Activated naive CD4-positive, alpha-beta T cell treated with anti-CD3 and anti-CD28 coated beads, Interleukin-2, amount 10 ng/mL, durations not matched to agents 7 days and 5 days (primary cell): ENCODE results near the gene YKT6.
"Not testable (repeated sequence)": the region's sequence is repeated elsewhere in the genome, so short reads cannot be mapped to it uniquely, and the experiment has no call there.

Experiments used
- CTCF ChIA-PET: fragments of 350-600 bp; sonication (Branson Sonifier 250); formaldehyde crosslinking; loops from one replicate; lab custom pipeline; 2021; ENCODE audit warnings: antibody characterized with exemption; lab: Charles Lee
- DNase-seq: peaks from one replicate; pipeline ENCODE4 v3.0.0-alpha.2; 2020
- H3K27ac Mint-ChIP-seq: one replicate; pipeline ENCODE4 v1.8.0; 2021; ENCODE audit warnings: mild to moderate bottlenecking, moderate library complexity, mixed read lengths
- H3K27me3 Mint-ChIP-seq: one replicate; pipeline ENCODE4 v1.8.0; 2021; ENCODE audit warnings: mild to moderate bottlenecking, mixed read lengths
- H3K36me3 Mint-ChIP-seq: one replicate; pipeline ENCODE4 v1.8.0; 2021; ENCODE audit warnings: mixed read lengths
- H3K4me1 Mint-ChIP-seq: one replicate; pipeline ENCODE4 v1.8.0; 2021; ENCODE audit warnings: mixed read lengths
- H3K4me3 Mint-ChIP-seq: one replicate; pipeline ENCODE4 v1.8.0; 2021; ENCODE audit warnings: mild to moderate bottlenecking, moderate library complexity, mixed read lengths
- H3K9me3 Mint-ChIP-seq: one replicate; pipeline ENCODE4 v1.8.0; 2021; ENCODE audit warnings: mixed read lengths

Gene YKT6

GRCh38 chr7:44161371-44161770 lies 39.4 kb upstream of the YKT6 start:
- Mint-ChIP-seq H3K9me3 (no peaks in the 10 kb centered on the region), H3K4me1 (no peaks in the 10 kb centered on the region), H3K27ac (no peak overlapping the region), H3K27me3 (peaks cover 41% of the 10 kb centered on the region), H3K36me3 (no peaks in the 10 kb centered on the region), H3K4me3 (no peak overlapping the region)
- CTCF ChIA-PET, result no interaction called here
- no peak for DNase-seq

DNA sequence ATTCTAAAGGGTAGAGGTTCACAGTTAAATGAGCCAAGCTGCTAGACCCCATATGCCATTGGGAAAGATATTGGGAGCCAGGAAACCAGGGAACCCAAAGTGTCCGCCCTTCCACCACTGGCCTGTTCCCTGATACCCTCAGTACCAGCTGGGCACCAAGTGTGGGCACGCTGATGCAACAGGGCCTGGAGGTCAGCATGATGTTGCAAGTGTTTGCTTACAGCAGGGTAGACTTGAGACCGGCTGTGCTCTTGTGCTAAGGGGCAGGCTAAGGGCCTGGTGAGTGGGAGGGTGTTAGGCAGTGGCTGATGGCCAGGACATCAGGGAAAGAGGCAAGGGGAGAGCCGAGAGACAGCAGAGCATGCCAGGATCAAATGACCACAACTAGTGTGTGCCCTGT lies 38.6 kb upstream of the YKT6 start:
- Mint-ChIP-seq H3K9me3 (no peaks in the 10 kb centered on the region), H3K27ac (no peak overlapping the region), H3K4me1 (no peaks in the 10 kb centered on the region), H3K4me3 (no peak overlapping the region), H3K27me3 (peaks cover 41% of the 10 kb centered on the region), H3K36me3 (no peaks in the 10 kb centered on the region)
- CTCF ChIA-PET, result no interaction called here
- no peak for DNase-seq

DNA sequence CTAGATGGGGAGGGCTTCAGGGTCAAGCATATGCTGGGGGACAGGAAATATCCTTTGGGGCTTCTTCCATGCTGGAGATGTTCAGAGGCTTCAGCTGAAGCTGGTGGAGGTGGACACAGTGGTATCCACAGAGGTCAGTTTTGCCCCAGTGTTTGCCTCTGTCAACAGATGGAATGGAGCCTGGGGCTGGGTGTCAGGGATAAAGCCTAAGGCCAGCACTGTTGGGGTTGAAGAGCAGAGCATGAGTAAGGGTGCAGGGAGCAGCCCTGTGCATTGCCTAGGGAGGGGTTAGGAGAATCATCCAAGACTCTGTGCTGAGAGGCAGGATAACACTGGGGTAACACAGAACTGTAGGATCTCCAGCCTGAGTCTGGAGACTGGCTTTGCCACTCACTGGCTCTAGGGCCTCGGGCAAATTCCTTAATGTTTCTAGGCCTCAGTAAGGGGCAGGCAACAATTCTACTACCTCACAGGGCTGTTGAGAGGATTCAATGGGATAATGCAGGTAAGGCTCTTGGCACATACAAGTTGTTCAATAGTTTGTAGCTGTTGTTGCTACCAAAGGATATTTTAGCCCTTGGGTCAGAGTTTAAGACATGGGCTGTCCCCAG lies 37.9 kb upstream of the YKT6 start:
- CTCF ChIA-PET, result interaction anchor here (0.5 kb wide), 1 partner anchor 21 kb away, joined by 3 read pairs; no protein-coding TSS in a partner anchor
- no peaks in the 10 kb centered on the region for H3K9me3 Mint-ChIP-seq
- H3K27me3 Mint-ChIP-seq, result peaks cover 41% of the 10 kb centered on the region
- DNase-seq, result no peak
- no peak overlapping the region for H3K4me3 Mint-ChIP-seq
- H3K27ac Mint-ChIP-seq, result no peak overlapping the region
- peaks cover 5% of the 10 kb centered on the region for H3K4me1 Mint-ChIP-seq
- no peaks in the 10 kb centered on the region for H3K36me3 Mint-ChIP-seq

GRCh38 chr7:44163591-44163990 lies 37.2 kb upstream of the YKT6 start:
- Mint-ChIP-seq H3K27me3 (peaks cover 45% of the 10 kb centered on the region), H3K9me3 (no peaks in the 10 kb centered on the region), H3K27ac (no peak overlapping the region), H3K4me1 (peaks cover 7% of the 10 kb centered on the region), H3K4me3 (no peak overlapping the region), H3K36me3 (no peaks in the 10 kb centered on the region)
- CTCF ChIA-PET, result interaction anchor here (0.5 kb wide), 1 partner anchor 22 kb away, joined by 3 read pairs; no protein-coding TSS in a partner anchor
- DNase-seq, result no peak

DNA sequence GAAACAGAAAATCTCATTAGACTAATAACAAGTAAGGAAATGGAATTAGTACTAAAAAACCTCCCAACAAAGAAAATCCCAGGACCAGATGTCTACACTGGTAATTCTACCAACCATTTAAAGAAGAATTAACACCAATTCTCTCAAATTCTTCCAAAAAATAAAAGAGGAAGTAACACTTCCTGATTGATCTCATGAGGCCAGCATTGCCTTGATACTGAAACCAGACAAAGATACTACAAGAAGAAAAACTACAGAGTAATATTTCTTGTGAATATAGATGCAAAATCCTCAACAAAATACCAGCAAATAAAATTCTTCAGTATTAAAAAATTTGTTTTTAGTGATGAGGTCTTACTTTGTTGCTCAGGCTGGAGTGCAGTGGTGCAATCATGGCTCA lies 32.9 kb upstream of the YKT6 start:
- no peaks in the 10 kb centered on the region for H3K9me3 Mint-ChIP-seq
- CTCF ChIA-PET, result no interaction called here
- H3K4me3 Mint-ChIP-seq, result no peak overlapping the region
- peaks cover 24% of the 10 kb centered on the region for H3K27me3 Mint-ChIP-seq
- no peak overlapping the region for H3K27ac Mint-ChIP-seq
- no peaks in the 10 kb centered on the region for H3K36me3 Mint-ChIP-seq
- H3K4me1 Mint-ChIP-seq, result peaks cover 9% of the 10 kb centered on the region
- DNase-seq, result no peak

- DNase-seq, CTCF ChIA-PET, H3K9me3 Mint-ChIP-seq: not testable (repeated sequence)
Measured at GRCh38 chr7:44171901-44172300, 28.9 kb upstream of the YKT6 start.

DNA sequence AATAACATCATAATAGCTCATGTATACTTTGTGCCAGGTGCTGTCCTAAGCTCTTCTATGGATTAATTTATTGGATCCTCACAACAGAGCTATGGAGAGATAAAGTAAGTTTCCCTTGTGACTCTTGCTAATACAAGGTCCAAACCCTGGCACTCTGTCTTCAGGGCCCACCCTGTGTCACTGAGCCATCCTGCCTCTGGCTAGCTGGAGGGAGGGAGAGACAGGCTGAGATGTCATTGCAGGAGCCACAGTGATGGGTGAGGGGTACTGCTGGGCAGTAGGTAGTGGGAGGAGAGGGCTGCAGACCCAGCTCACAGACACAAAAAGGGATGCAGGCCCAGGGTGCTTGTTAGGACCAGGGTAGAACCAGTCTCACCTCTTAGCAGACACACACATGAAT lies 28.4 kb upstream of the YKT6 start:
- H3K27me3 Mint-ChIP-seq, result peaks cover 34% of the 10 kb centered on the region
- no peaks in the 10 kb centered on the region for H3K36me3 Mint-ChIP-seq
- H3K27ac Mint-ChIP-seq, result no peak overlapping the region
- H3K4me3 Mint-ChIP-seq, result no peak overlapping the region
- CTCF ChIA-PET, result no interaction called here
- DNase-seq, result no peak
- H3K4me1 Mint-ChIP-seq, result peaks cover 9% of the 10 kb centered on the region
- no peaks in the 10 kb centered on the region for H3K9me3 Mint-ChIP-seq

More at GRCh38 chr7:44171901-44172300, 28.9 kb upstream of the YKT6 start:
- H3K27me3 Mint-ChIP-seq, result peaks cover 34% of the 10 kb centered on the region
- not testable (repeated sequence) for H3K27ac Mint-ChIP-seq, H3K36me3 Mint-ChIP-seq, H3K4me1 Mint-ChIP-seq, H3K4me3 Mint-ChIP-seq

DNA sequence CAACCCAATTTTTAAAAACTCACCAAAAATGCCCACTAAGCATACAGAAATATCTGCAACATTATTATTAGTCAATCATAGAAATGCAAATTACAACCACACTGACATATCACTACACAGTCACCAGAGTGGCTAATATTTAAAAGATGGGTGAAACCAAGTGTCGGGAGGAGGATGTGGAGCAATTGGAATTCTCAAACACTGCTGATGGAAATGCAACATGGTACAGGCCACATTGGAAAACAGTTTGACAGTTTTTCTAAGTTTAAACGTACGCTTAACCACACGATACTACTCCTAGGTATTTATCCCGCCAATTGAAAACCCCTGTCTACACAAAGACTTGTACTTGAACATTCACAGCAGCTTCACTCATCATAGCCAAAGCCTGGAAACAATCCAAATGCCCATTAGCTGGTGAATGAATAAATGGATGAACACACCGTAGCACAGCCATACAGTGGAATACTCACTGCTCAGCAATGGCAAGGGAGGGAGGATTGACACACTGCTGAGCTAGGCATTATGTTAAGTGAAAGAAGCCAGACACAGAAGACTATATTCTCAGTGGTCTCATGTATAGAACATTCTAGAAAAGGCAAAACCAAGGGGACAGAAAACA lies 27.9 kb upstream of the YKT6 start:
- H3K9me3 Mint-ChIP-seq, result no peaks in the 10 kb centered on the region
- no peak overlapping the region for H3K27ac Mint-ChIP-seq
- H3K27me3 Mint-ChIP-seq, result peaks cover 38% of the 10 kb centered on the region
- no peak for DNase-seq
- H3K36me3 Mint-ChIP-seq, result no peaks in the 10 kb centered on the region
- no peak overlapping the region for H3K4me3 Mint-ChIP-seq
- CTCF ChIA-PET, result no interaction called here
- H3K4me1 Mint-ChIP-seq, result peaks cover 4% of the 10 kb centered on the region

- Mint-ChIP-seq H3K27ac (no peak overlapping the region), H3K36me3 (no peaks in the 10 kb centered on the region), H3K4me3 (no peak overlapping the region), H3K4me1 (no peaks in the 10 kb centered on the region), H3K9me3 (no peaks in the 10 kb centered on the region), H3K27me3 (peaks cover 40% of the 10 kb centered on the region)
- CTCF ChIA-PET, result no interaction called here
- no peak for DNase-seq
Measured at GRCh38 chr7:44173911-44174693, 26.7 kb upstream of the YKT6 start.

GRCh38 chr7:44174694-44174948 lies 26.2 kb upstream of the YKT6 start:
- H3K36me3 Mint-ChIP-seq, H3K27ac Mint-ChIP-seq, H3K4me1 Mint-ChIP-seq, DNase-seq, H3K4me3 Mint-ChIP-seq, H3K9me3 Mint-ChIP-seq, CTCF ChIA-PET: not testable (repeated sequence)
- peaks cover 40% of the 10 kb centered on the region for H3K27me3 Mint-ChIP-seq

DNA sequence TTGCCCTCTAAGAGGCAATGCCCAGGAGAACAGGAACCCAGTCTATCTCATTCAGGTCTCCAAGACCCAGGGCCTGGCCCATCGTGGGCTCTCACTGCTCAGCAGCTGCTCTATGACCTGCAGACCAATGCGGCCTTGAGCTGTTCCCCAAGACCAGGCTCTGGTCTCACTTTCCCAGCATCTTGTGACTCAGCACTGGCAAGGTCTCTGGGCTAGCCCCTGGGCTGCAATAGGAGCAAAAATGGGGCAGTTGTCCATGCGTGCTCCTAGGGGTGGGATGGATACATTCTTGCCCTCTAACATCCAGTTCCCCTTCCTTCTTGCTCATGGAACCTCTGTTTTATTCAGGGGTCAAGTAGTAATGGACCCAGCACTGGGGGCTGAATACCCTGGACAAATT lies 25.0 kb upstream of the YKT6 start:
- Mint-ChIP-seq H3K9me3 (no peaks in the 10 kb centered on the region), H3K36me3 (no peaks in the 10 kb centered on the region), H3K4me3 (no peak overlapping the region), H3K4me1 (no peaks in the 10 kb centered on the region), H3K27me3 (peaks cover 40% of the 10 kb centered on the region), H3K27ac (no peak overlapping the region)
- CTCF ChIA-PET, result no interaction called here
- no peak for DNase-seq

- H3K4me3 Mint-ChIP-seq, result no peak overlapping the region
- peaks cover 40% of the 10 kb centered on the region for H3K27me3 Mint-ChIP-seq
- DNase-seq, result no peak
- H3K9me3 Mint-ChIP-seq, result no peaks in the 10 kb centered on the region
- H3K27ac Mint-ChIP-seq, result no peak overlapping the region
- H3K4me1 Mint-ChIP-seq, result no peaks in the 10 kb centered on the region
- CTCF ChIA-PET, result no interaction called here
- H3K36me3 Mint-ChIP-seq, result no peaks in the 10 kb centered on the region
Measured at GRCh38 chr7:44176486-44176885, 24.3 kb upstream of the YKT6 start.

- Mint-ChIP-seq H3K4me3 (no peak overlapping the region), H3K36me3 (no peaks in the 10 kb centered on the region), H3K27ac (no peak overlapping the region), H3K27me3 (peaks cover 44% of the 10 kb centered on the region), H3K9me3 (peaks cover 8% of the 10 kb centered on the region), H3K4me1 (no peaks in the 10 kb centered on the region)
- CTCF ChIA-PET, result no interaction called here
- no peak for DNase-seq
Measured at GRCh38 chr7:44177570-44178131, 23.1 kb upstream of the YKT6 start.

GRCh38 chr7:44180631-44181030 lies 20.1 kb upstream of the YKT6 start:
- peaks cover 14% of the 10 kb centered on the region for H3K9me3 Mint-ChIP-seq
- H3K4me1 Mint-ChIP-seq, result no peaks in the 10 kb centered on the region
- CTCF ChIA-PET, result no interaction called here
- no peak overlapping the region for H3K27ac Mint-ChIP-seq
- no peak for DNase-seq
- H3K36me3 Mint-ChIP-seq, result no peaks in the 10 kb centered on the region
- no peak overlapping the region for H3K4me3 Mint-ChIP-seq
- H3K27me3 Mint-ChIP-seq, result peaks cover 34% of the 10 kb centered on the region

GRCh38 chr7:44182827-44183226 lies 18.0 kb upstream of the YKT6 start:
- Mint-ChIP-seq H3K36me3 (no peaks in the 10 kb centered on the region), H3K4me3 (no peak overlapping the region), H3K9me3 (peaks cover 14% of the 10 kb centered on the region), H3K4me1 (no peaks in the 10 kb centered on the region), H3K27ac (no peak overlapping the region), H3K27me3 (peaks cover 19% of the 10 kb centered on the region)
- CTCF ChIA-PET, result interaction anchor here (0.6 kb wide), 1 partner anchor 1057 kb away, joined by 3 read pairs; no protein-coding TSS in a partner anchor
- DNase-seq, result no peak
